Keratinocyte (primary cell): ENCODE data around the gene XPNPEP2. TPM values are rescaled to one million over a fixed set of nuclear protein-coding genes. Genes with fewer than 3 reads are reported as not detected.

ENCODE experiments used
- DNase-seq: peaks from one replicate; pipeline ENCODE4 v3.0.0-alpha.2; 2011; ENCODE audit warnings: low read depth, missing footprints, low spot score
- FAIRE-seq: peaks from 2 replicates; lab custom pipeline; 2011; peaks lifted over from hg19 to GRCh38; lab: Jason Lieb, UNC
- H2AFZ ChIP-seq: 2 replicates; pipeline ENCODE4 v1.6.0; 2012; ENCODE audit warnings: low read length, control low read depth, inconsistent platforms; ENCODE audit not compliant: control insufficient read depth
- H3K27ac ChIP-seq: 2 replicates; pipeline ENCODE4 v1.5.1; 2011; ENCODE audit warnings: low read length; ENCODE audit not compliant: control insufficient read depth, insufficient read depth
- H3K27me3 ChIP-seq: 3 replicates; pipeline ENCODE4 v1.6.0; 2011; ENCODE audit warnings: low read length; ENCODE audit not compliant: control insufficient read depth, insufficient read depth; ENCODE audit errors: extremely low read depth
- H3K36me3 ChIP-seq, 2 experiments: 2 replicates in 1 of 2; 3 replicates in 1 of 2; pipeline ENCODE4 v1.5.1; 2011; ENCODE audit warnings: low read length in 2 of 2, mild to moderate bottlenecking in 1 of 2; ENCODE audit not compliant: control insufficient read depth in 2 of 2, insufficient read depth in 2 of 2; ENCODE audit errors: extremely low read depth in 1 of 2
- H3K4me1 ChIP-seq: 3 replicates; pipeline ENCODE4 v1.5.1; 2011; ENCODE audit warnings: low read length; ENCODE audit not compliant: control insufficient read depth, insufficient read depth; ENCODE audit errors: extremely low read depth
- H3K4me2 ChIP-seq: 3 replicates; pipeline ENCODE4 v1.6.0; 2011; ENCODE audit warnings: low read depth, low read length; ENCODE audit not compliant: control insufficient read depth, insufficient read depth; ENCODE audit errors: extremely low read depth
- H3K4me3 ChIP-seq, 3 experiments: fragments of 200-600 bp in 1 of 3; sonication (generic) in 1 of 3; 2 replicates in 2 of 3; 3 replicates in 1 of 3; pipeline ENCODE4 v1.5.1; 2011 to 2016; ENCODE audit warnings: low read length in 3 of 3, mild to moderate bottlenecking in 3 of 3, control low read depth in 2 of 3, inconsistent platforms in 1 of 3, low read depth in 1 of 3, mixed read lengths in 1 of 3, mixed run types in 1 of 3, moderate library complexity in 1 of 3; ENCODE audit not compliant: control insufficient read depth in 2 of 3, insufficient read depth in 2 of 3; ENCODE audit errors: extremely low read depth in 1 of 3
- H3K79me2 ChIP-seq: 2 replicates; pipeline ENCODE4 v1.6.0; 2012; ENCODE audit warnings: low read length; ENCODE audit not compliant: control insufficient read depth, insufficient read depth
- H3K9ac ChIP-seq: 3 replicates; pipeline ENCODE4 v1.6.0; 2011; ENCODE audit warnings: low read length; ENCODE audit not compliant: control insufficient read depth, insufficient read depth; ENCODE audit errors: extremely low read depth
- H3K9me1 ChIP-seq: 3 replicates; pipeline ENCODE4 v1.6.0; 2011; ENCODE audit warnings: low read length; ENCODE audit not compliant: control insufficient read depth, insufficient read depth; ENCODE audit errors: extremely low read depth
- H3K9me3 ChIP-seq: 2 replicates; pipeline ENCODE4 v1.5.1; 2012; ENCODE audit warnings: low read depth, low read length; ENCODE audit not compliant: control insufficient read depth
- H4K20me1 ChIP-seq: 3 replicates; pipeline ENCODE4 v1.6.0; 2011; ENCODE audit warnings: low read length; ENCODE audit not compliant: control insufficient read depth, insufficient read depth; ENCODE audit errors: extremely low read depth
- CTCF ChIP-seq, 3 experiments: IDR thresholded peaks in 1 of 3; conservative IDR thresholded peaks in 1 of 3; optimal IDR thresholded peaks in 1 of 3; 2 replicates in 2 of 3; 3 replicates in 1 of 3; pipeline versions ENCODE3 to v1.5.1; 2011; ENCODE audit warnings: low read length in 3 of 3, mild to moderate bottlenecking in 3 of 3, moderate library complexity in 2 of 3, control low read depth in 1 of 3, inconsistent platforms in 1 of 3; ENCODE audit not compliant: insufficient read depth in 2 of 3; ENCODE audit errors: extremely low read depth in 1 of 3
- EZH2 ChIP-seq: IDR thresholded peaks from one replicate; pipeline ENCODE4 v1.6.1; 2012; ENCODE audit warnings: inconsistent platforms, mild to moderate bottlenecking, low read length, moderate library complexity
- dilution Hi-C: fragments of 300-500 bp; cut with MboI; formaldehyde crosslinking; loops from one replicate; pipeline ENCODE4 v1.7.0; 2020; ENCODE audit warnings: low sequenced_read_pairs; ENCODE audit not compliant: extremely low pct_ligation_motif_present
- polyA plus RNA-seq, 5 experiments: library from polyadenylated mRNA; depleted of rRNA in 3 of 5; stranded (reverse) in 3 of 5; stranded (forward) in 1 of 5; unstranded in 1 of 5; fragments of >200 nt; gene quantifications; 1 replicate in 1 of 5; 2 replicates in 3 of 5; 3 replicates in 1 of 5; pipeline versions ENCODE4 v1.2.1 to v1.2.3, GENCODE V29; 2011 to 2012; ENCODE audit warnings: missing spikeins in 2 of 5, low read depth in 1 of 5, low replicate concordance in 1 of 5

Gene XPNPEP2
- polyA plus RNA-seq, 1 donor (not counting 4 experiments of a cell fraction or from before 2014, with no cell fraction given), result not detected

GRCh38 chrX:129792586-129793291, 54.0 kb downstream of the XPNPEP2 start:
- TF ChIP-seq EZH2 (no peak), CTCF (optimal IDR thresholded peaks at IDR 0.05 in 1 of 3, IDR thresholded peaks at IDR 0.05 in 1 of 3, conservative IDR thresholded peaks at IDR 0.05 in 1 of 3; ENCODE audit: extremely low read depth in 1 of 3, insufficient read depth in 2 of 3, low read length in 3 of 3) (no peak)

GRCh38 chrX:129793604-129794191, 54.9 kb downstream of the XPNPEP2 start:
- Histone ChIP-seq H3K27ac (no peak overlapping the region), H2AFZ (no peak overlapping the region), H3K9me1 (no peaks in the 10 kb centered on the region), H3K4me2 (no peak overlapping the region), H4K20me1 (no peaks in the 10 kb centered on the region), H3K36me3 (no peaks in the 10 kb centered on the region), H3K4me3 (no peak overlapping the region), H3K79me2 (no peaks in the 10 kb centered on the region), H3K9ac (no peak overlapping the region), H3K4me1 (no peaks in the 10 kb centered on the region), H3K27me3 (no peaks in the 10 kb centered on the region), H3K9me3 (no peaks in the 10 kb centered on the region)
- dilution Hi-C loops, result loop anchor here (10.0 kb wide), 1 partner anchor 49 kb away; no protein-coding TSS in a partner anchor
- FAIRE-seq (no peak), DNase-seq (no peak)
- TF ChIP-seq CTCF (optimal IDR thresholded peaks at IDR 0.05 in 1 of 3, IDR thresholded peaks at IDR 0.05 in 1 of 3, conservative IDR thresholded peaks at IDR 0.05 in 1 of 3; ENCODE audit: extremely low read depth in 1 of 3, insufficient read depth in 2 of 3, low read length in 3 of 3) (no peak), EZH2 (no peak)

More at GRCh38 chrX:129792586-129793291, 54.0 kb downstream of the XPNPEP2 start:
- DNase-seq (no peak), FAIRE-seq (no peak)
- Histone ChIP-seq H2AFZ (no peak overlapping the region), H3K79me2 (no peaks in the 10 kb centered on the region), H3K4me1 (no peaks in the 10 kb centered on the region), H3K9me3 (no peaks in the 10 kb centered on the region), H4K20me1 (no peaks in the 10 kb centered on the region), H3K9me1 (no peaks in the 10 kb centered on the region), H3K36me3 (no peaks in the 10 kb centered on the region), H3K27ac (no peak overlapping the region), H3K4me2 (no peak overlapping the region), H3K27me3 (no peaks in the 10 kb centered on the region), H3K4me3 (no peak overlapping the region), H3K9ac (no peak overlapping the region)
- dilution Hi-C loops, result loop anchor here (10.0 kb wide), 1 partner anchor 48 kb away; no protein-coding TSS in a partner anchor
